ENCODE measurements around the gene CMBL.

- TF ChIP-seq, protein P1, sequence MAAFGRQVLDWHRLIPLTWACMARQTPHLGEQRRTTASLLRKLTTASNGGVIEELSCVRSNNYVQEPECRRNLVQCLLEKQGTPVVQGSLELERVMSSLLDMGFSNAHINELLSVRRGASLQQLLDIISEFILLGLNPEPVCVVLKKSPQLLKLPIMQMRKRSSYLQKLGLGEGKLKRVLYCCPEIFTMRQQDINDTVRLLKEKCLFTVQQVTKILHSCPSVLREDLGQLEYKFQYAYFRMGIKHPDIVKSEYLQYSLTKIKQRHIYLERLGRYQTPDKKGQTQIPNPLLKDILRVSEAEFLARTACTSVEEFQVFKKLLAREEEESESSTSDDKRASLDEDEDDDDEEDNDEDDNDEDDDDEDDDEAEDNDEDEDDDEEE (CRISPR knock-in tag; IDR thresholded peaks at IDR 0.05) = no peak
- TF ChIP-seq CTCF (CRISPR knock-in tag; IDR thresholded peaks at IDR 0.05) (no peak), ZNF549 (CRISPR knock-in tag; IDR thresholded peaks at IDR 0.05) (no peak), TOPORS (CRISPR knock-in tag; IDR thresholded peaks at IDR 0.05) (no peak), FOSL1 (CRISPR knock-in tag; IDR thresholded peaks at IDR 0.05; ENCODE audit: borderline replicate concordance) (no peak), SP1 (IDR thresholded peaks at IDR 0.05) (no peak), SP1 (CRISPR knock-in tag; IDR thresholded peaks at IDR 0.05) (no peak), SAP130 (CRISPR knock-in tag; IDR thresholded peaks at IDR 0.05; ENCODE audit: low read depth) (no peak)
- TF ChIP-seq, protein P2, sequence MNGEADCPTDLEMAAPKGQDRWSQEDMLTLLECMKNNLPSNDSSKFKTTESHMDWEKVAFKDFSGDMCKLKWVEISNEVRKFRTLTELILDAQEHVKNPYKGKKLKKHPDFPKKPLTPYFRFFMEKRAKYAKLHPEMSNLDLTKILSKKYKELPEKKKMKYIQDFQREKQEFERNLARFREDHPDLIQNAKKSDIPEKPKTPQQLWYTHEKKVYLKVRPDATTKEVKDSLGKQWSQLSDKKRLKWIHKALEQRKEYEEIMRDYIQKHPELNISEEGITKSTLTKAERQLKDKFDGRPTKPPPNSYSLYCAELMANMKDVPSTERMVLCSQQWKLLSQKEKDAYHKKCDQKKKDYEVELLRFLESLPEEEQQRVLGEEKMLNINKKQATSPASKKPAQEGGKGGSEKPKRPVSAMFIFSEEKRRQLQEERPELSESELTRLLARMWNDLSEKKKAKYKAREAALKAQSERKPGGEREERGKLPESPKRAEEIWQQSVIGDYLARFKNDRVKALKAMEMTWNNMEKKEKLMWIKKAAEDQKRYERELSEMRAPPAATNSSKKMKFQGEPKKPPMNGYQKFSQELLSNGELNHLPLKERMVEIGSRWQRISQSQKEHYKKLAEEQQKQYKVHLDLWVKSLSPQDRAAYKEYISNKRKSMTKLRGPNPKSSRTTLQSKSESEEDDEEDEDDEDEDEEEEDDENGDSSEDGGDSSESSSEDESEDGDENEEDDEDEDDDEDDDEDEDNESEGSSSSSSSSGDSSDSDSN (CRISPR knock-in tag; IDR thresholded peaks at IDR 0.05) = no peak
Measured at GRCh38 chr5:10333154-10334006, 25.7 kb upstream of the CMBL start.

Data from HepG2 (cell line).